OCI-LY7 (cell line): ENCODE data around the gene CELF2. TPM values are rescaled to one million over a fixed set of nuclear protein-coding genes. Genes with fewer than 3 reads are reported as not detected.

Experiments
- BruUV-seq: library from RNA; stranded (reverse); fragments of 400-500 nt; replicated peaks from 2 replicates; lab custom pipeline; 2021; lab: Mats Ljungman, UMichigan
- CTCF ChIA-PET: fragments of 300-600 bp; sonication (Branson Sonifier 250); formaldehyde crosslinking; loops from one replicate; lab custom pipeline; 2022; ENCODE audit warnings: antibody characterized with exemption; ENCODE audit not compliant: unreplicated experiment; lab: Charles Lee
- POLR2A ChIA-PET: fragments of 300-600 bp; sonication (Branson Sonifier 250); formaldehyde crosslinking; loops from one replicate; lab custom pipeline; 2022; ENCODE audit warnings: antibody characterized with exemption; lab: Charles Lee
- DNase-seq: peaks from one replicate; pipeline ENCODE4 v3.0.0-alpha.2; 2015; ENCODE audit warnings: low spot score
- H2AFZ ChIP-seq: fragments of 200-600 bp; sonication (generic), shearing (Covaris generic); 2 replicates; pipeline ENCODE4 v1.6.1; 2014; ENCODE audit warnings: mild to moderate bottlenecking, antibody characterized with exemption, low read length, moderate library complexity
- H3K27ac ChIP-seq: fragments of 200-600 bp; sonication (generic); 2 replicates; pipeline ENCODE4 v1.5.1; 2014; ENCODE audit warnings: mixed run types, low read depth, mild to moderate bottlenecking, moderate library complexity, low read length, inconsistent platforms; ENCODE audit not compliant: poor library complexity, severe bottlenecking
- H3K36me3 ChIP-seq: fragments of 200-600 bp; sonication (generic); 2 replicates; pipeline ENCODE4 v1.6.1; 2014; ENCODE audit warnings: mild to moderate bottlenecking, antibody characterized with exemption, low read length, moderate library complexity, mixed read lengths; ENCODE audit not compliant: insufficient read depth
- H3K4me1 ChIP-seq: fragments of 200-600 bp; sonication (generic); 2 replicates; pipeline ENCODE4 v1.5.1; 2014; ENCODE audit warnings: mild to moderate bottlenecking, low read length; ENCODE audit not compliant: insufficient read depth, poor library complexity, severe bottlenecking
- H3K4me2 ChIP-seq: fragments of 200-600 bp; sonication (generic); 2 replicates; pipeline ENCODE4 v1.6.1; 2014; ENCODE audit warnings: mild to moderate bottlenecking, low read length
- H3K4me3 ChIP-seq: fragments of 200-600 bp; sonication (generic); 2 replicates; pipeline ENCODE4 v1.5.1; 2014; ENCODE audit warnings: mild to moderate bottlenecking, low read depth, low read length; ENCODE audit not compliant: poor library complexity, severe bottlenecking
- H3K79me2 ChIP-seq: fragments of 200-600 bp; sonication (generic); 2 replicates; pipeline ENCODE4 v1.6.1; 2016; ENCODE audit warnings: low read depth, mild to moderate bottlenecking, low read length, moderate library complexity, mixed read lengths; ENCODE audit not compliant: insufficient read depth
- H3K9me2 ChIP-seq: fragments of 200-600 bp; sonication (generic); 2 replicates; pipeline ENCODE4 v1.6.1; 2016; ENCODE audit warnings: mild to moderate bottlenecking, low read length, mixed read lengths; ENCODE audit not compliant: insufficient read depth
- H3K9me3 ChIP-seq: fragments of 200-600 bp; sonication (generic); 2 replicates; pipeline ENCODE4 v1.6.1; 2014; ENCODE audit warnings: mild to moderate bottlenecking, mixed run types, low read length, mixed read lengths
- H4K20me1 ChIP-seq: fragments of 200-600 bp; sonication (generic); 2 replicates; pipeline ENCODE4 v1.6.1; 2014; ENCODE audit warnings: mild to moderate bottlenecking, antibody characterized with exemption, low read length, moderate library complexity, mixed read lengths; ENCODE audit not compliant: insufficient read depth
- EZH2phosphoT487 ChIP-seq: fragments of 200-600 bp; sonication (generic); IDR thresholded peaks from 2 replicates; pipeline ENCODE4 v1.6.1; 2018; ENCODE audit warnings: low read depth, borderline replicate concordance, mild to moderate bottlenecking, mixed run types, antibody characterized with exemption, low read length, moderate library complexity, mixed read lengths
- intact Hi-C: fragments of 100-400 bp; cut with micrococcal nuclease; formaldehyde crosslinking; loops from one replicate; pipeline ENCODE4 v1.10.0; 2022; ENCODE audit not compliant: unreplicated experiment
- total RNA-seq, 2 experiments: library from RNA; depleted of rRNA in 1 of 2; stranded (reverse); fragments of >200 nt in 1 of 2; shearing (Covaris generic) in 1 of 2; gene quantifications; 2 replicates each; pipeline ENCODE4 v1.2.3, GENCODE V29; 2014 to 2022
- TF ChIP-seq, protein P1 (sequence below): fragments of 200-600 bp; sonication (generic); conservative IDR thresholded peaks from 2 replicates; pipeline ENCODE4 v1.5.1; 2014; ENCODE audit warnings: mild to moderate bottlenecking, antibody characterized with exemption, low read length, moderate library complexity, mixed read lengths

The CELF2 gene
- total RNA-seq, 2 experiments from 2014 or later = 5.4 to 19.1 TPM

DNA sequence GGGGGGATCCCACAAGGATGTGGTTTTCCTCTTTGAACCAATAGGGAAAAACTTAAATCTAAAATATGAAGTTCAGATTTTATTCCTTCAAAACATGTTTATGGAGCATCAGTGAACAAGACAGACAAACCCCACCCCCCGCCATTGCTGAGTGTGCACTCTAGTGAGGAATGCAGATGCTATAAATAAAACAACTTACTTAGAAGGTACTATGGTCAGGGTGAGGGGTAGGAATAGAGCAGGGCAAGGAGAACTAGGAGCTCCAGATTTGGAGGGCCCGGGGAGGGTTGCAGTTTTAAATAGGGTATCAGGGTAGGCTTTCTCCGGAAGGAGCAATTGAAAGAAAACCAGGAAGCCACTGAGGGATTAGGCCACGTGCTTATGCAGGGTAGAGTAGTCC lies 47.9 kb downstream of the CELF2 start:
- no peak overlapping the region for H2AFZ ChIP-seq
- CTCF ChIA-PET = no interaction called here
- no peaks in the 10 kb centered on the region for H3K9me2 ChIP-seq
- no TSS peak for BruUV-seq
- no peak for DNase-seq
- POLR2A ChIA-PET = interaction anchor here (0.6 kb wide), 1 partner anchor 88 kb away, joined by 3 read pairs; no protein-coding TSS in a partner anchor
- H3K4me1 ChIP-seq = no peaks in the 10 kb centered on the region
- no peak overlapping the region for H3K4me3 ChIP-seq
- H4K20me1 ChIP-seq = no peaks in the 10 kb centered on the region
- no peak overlapping the region for H3K27ac ChIP-seq
- H3K4me2 ChIP-seq = no peak overlapping the region
- no peaks in the 10 kb centered on the region for H3K79me2 ChIP-seq
- intact Hi-C loops = no loop called here
- no peak for TF ChIP-seq EZH2phosphoT487
- TF ChIP-seq, protein P1, sequence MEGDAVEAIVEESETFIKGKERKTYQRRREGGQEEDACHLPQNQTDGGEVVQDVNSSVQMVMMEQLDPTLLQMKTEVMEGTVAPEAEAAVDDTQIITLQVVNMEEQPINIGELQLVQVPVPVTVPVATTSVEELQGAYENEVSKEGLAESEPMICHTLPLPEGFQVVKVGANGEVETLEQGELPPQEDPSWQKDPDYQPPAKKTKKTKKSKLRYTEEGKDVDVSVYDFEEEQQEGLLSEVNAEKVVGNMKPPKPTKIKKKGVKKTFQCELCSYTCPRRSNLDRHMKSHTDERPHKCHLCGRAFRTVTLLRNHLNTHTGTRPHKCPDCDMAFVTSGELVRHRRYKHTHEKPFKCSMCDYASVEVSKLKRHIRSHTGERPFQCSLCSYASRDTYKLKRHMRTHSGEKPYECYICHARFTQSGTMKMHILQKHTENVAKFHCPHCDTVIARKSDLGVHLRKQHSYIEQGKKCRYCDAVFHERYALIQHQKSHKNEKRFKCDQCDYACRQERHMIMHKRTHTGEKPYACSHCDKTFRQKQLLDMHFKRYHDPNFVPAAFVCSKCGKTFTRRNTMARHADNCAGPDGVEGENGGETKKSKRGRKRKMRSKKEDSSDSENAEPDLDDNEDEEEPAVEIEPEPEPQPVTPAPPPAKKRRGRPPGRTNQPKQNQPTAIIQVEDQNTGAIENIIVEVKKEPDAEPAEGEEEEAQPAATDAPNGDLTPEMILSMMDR = no peak
- H3K36me3 ChIP-seq = no peaks in the 10 kb centered on the region
- no peaks in the 10 kb centered on the region for H3K9me3 ChIP-seq

DNA sequence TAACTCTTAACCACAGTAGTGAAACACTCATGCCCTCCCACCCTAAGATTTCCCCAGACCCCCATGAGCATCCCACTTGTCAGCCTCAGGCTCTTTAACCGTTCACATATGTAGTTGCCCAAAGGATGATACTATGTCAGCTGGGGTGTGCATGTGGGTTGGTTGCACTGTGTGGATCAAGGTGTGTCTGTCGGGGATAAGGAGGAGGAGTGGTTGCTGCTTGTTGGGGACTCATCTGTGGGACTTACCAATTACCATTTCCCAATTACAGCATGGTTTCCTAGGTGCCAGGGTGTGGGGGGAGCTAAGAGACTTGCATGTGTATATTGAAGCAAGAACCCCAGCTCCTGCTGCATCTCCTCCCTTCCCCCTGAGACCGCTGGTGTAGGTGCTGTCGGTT lies 48.8 kb downstream of the CELF2 start:
- no peak overlapping the region for H3K4me2 ChIP-seq
- no peak overlapping the region for H2AFZ ChIP-seq
- TF ChIP-seq EZH2phosphoT487 = no peak
- TF ChIP-seq, protein P1 = no peak
- no peaks in the 10 kb centered on the region for H3K79me2 ChIP-seq
- no peaks in the 10 kb centered on the region for H3K36me3 ChIP-seq
- ChIA-PET CTCF (no interaction called here), POLR2A (interaction anchor here (0.5 to 1.3 kb wide), 3 partner anchors 22 to 124 kb away, joined by 4 read pairs; no protein-coding TSS in a partner anchor)
- DNase-seq = no peak
- no peak overlapping the region for H3K4me3 ChIP-seq
- intact Hi-C loops = no loop called here
- H3K9me3 ChIP-seq = no peaks in the 10 kb centered on the region
- no peaks in the 10 kb centered on the region for H4K20me1 ChIP-seq
- no peaks in the 10 kb centered on the region for H3K4me1 ChIP-seq
- no peak overlapping the region for H3K27ac ChIP-seq
- no peaks in the 10 kb centered on the region for H3K9me2 ChIP-seq
- no TSS peak for BruUV-seq

DNA sequence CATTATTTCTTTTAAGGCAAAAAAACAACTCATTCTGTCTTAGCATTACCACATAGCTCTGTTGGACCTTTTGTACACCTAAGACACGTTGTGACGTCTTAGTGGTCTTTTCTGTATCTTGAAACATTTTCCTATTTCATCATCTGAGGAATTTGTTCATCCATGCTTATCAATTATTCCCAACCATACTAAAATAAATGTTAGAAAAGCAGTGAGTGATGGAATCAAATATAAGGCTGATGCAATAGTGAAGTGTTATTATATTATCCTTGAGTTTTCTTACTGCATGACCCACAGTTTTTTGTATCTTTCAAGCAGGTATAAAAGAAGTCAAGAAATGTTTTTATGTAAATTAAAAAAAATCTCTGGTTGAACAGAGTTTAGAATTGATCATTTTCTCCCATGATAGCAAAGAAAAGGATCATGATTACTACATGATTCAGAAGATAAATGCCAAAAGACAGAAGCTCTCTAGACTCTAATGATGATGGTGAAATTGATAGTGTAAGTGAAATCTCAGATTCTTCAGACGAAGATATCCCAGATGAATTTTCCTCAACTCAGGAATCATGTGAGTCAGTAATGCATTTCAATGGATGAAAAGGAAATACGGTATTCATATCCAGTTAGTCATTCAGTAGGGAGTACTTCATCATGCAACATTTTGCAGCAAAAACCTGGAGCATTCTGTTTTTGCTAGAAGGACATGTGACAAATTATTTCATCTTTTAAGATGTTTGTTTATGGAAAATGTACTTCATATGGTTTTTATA lies 51.4 kb downstream of the CELF2 start:
- POLR2A ChIA-PET = interaction anchor here (0.6 to 0.8 kb wide), 2 partner anchors 14 to 34 kb away, joined by 3 read pairs; no protein-coding TSS in a partner anchor
- H2AFZ ChIP-seq = no peak overlapping the region
- no peak overlapping the region for H3K27ac ChIP-seq
- intact Hi-C loops = no loop called here
- H3K9me3 ChIP-seq = no peaks in the 10 kb centered on the region
- no peaks in the 10 kb centered on the region for H4K20me1 ChIP-seq
- TF ChIP-seq, protein P1 = no peak
- no peak for TF ChIP-seq EZH2phosphoT487
- H3K4me1 ChIP-seq = no peaks in the 10 kb centered on the region
- no peak for DNase-seq
- CTCF ChIA-PET = no interaction called here
- no TSS peak for BruUV-seq
- H3K4me3 ChIP-seq = no peak overlapping the region
- no peak overlapping the region for H3K4me2 ChIP-seq
- H3K79me2 ChIP-seq = no peaks in the 10 kb centered on the region
- no peaks in the 10 kb centered on the region for H3K9me2 ChIP-seq
- no peaks in the 10 kb centered on the region for H3K36me3 ChIP-seq
